T-helper 9 cell (primary cell): Measurements from ENCODE around the gene IFI35.
A peak's percentile ranks its signal among the peaks of the same experiment; 100 is the strongest.
"Not testable (repeated sequence)": the region's sequence is repeated elsewhere in the genome, so short reads cannot be mapped to it uniquely, and the experiment has no call there.

Experiments
- DNase-seq: peaks from one replicate; pipeline ENCODE4 v3.0.0-alpha.2; 2020
- total RNA-seq, 2 donors: gene quantifications; one replicate each; lab custom pipeline; 2026; lab: John Stamatoyannopoulos, UW

Gene IFI35
- 13.8 to 25.1 reads per million in 2 donors for total RNA-seq

DNA sequence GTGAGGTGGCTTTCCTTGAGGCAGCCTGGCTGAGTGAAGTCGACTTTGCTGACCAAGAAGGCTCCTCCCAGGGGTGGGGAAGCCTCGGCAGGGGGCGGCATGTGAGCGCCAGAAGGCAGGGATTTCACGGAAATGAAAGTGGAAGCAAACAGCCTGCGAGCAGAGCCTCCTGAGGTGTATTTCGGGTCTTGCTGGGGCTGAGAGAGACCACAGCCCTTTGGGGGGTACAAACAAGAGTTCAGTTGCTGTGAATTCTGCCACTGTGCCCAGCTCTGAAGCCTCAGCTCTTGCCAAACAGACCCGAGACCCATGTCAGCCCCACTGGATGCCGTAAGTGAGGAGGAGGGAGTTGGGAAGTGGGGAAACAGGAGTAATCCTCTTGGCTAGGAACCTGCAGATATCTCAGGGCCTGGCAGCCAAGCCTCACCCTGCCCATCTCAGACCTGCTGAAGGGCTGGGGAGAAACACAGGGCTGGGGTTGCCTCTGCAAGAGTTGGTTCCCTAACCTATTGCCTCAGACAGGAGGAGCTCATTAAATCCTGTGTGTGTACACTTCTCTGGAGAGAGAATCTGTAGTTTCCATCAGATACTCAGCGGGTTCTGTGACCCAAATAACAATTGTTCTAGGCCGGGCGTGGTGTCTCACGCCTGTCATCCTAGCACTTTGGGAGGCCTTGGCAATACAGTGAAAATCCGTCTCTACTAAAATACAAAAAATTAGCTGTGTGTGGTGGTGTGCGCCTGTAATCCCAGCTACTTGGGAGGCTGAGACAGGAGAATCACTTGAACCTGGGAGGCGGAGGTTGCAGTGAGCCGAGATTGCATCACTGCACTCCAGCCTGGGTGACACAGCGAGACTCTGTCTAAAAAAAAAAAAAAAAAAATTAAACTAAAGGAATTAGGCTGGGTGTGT lies at the start of gene IFI35:
TSS of gene IFI35 (plus strand) at position 146 of the 913 bp plus-strand sequence. CDS start at position 310, 164 bp downstream.
- DNase-seq: peak; percentile 68

DNA sequence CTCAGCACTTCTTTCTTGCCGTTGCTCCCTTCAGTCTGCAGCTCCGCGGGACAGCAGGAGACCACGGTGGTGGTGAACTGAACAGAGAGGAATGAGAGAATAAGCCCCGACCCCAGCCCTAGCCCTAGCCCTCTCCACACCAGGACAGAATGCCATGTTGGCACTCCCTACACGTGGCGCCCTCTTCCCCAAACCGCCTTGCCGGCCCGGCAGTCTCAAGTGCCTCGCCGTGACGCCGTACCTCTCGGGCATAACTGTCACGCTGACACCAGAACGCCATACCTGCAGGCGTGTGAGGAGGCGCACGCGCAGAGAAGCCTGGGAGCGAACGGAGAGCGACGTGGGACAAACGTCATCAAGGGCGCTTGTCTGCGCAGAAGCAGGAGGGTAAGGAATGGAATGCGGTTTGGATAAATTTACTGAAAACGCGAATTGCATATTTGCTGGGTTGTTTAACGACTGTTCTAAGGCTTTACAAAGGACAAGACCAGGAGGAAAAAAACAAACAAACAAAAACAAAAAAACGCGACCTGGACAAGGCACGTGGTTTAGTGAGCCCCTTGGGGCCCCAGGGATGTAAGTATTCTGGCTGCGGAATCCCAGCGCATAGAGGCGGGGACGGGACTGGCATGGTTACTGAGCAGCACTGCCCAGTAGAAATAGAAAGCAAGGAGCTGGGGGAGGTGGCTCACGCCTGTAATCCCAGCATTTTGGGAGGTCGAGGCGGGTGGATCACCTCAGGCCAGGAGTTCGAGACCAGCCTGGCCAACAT lies 42.2 kb upstream of the IFI35 start, which contains the start of gene AARSD1:
TSS of gene AARSD1 (minus strand) at position 294 of the 772 bp plus-strand sequence. CDS start at position 280, 14 bp downstream.
- DNase-seq: peak; percentile 82

DNA sequence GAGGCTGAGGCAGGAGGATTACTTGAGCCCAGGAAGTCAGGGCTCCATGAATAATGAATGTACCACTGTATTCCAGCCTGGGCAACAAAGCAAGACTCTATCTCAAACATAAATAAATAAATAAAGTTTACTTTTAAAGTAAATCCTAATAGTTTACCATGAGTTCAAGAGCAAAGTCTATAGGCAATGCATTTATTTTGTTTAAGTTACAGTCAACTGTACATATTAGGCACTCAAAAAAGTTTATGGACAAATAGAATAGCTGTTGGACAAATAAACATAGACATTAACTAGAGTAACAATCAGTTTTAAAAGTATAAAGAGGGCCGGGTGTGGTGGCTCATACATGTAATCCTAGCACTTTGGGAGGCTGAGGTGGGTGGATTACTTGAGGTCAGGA lies 38.7 kb upstream of the IFI35 start:
- DNase-seq: no peak

DNA sequence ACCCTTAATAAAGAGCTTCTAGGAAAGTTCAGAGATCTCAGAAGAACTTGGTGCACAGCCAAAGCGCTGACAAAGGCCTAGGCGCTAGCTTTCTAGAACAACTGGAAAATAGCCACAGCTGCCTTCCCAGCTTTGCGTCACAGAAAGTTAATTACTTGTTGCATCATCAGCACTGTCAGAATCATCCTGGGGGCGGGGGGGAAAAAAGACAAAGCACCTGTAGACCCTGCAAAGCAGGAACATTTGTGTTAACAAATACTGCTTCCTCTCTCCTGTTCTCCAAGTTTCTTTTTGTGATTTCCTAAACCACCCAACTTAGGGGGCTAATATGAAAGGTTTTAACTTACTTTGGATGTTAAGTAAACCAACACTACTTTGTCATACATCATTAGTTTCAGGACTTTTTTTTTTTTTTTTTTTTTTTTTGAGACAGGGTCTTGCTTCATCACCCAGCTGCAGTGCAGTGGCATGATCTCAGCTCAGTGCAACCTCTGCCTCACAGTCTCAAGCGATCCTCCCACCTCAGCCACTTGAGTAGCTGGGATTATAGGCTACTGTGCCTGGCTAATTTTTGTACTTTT lies 37.5 kb upstream of the IFI35 start:
- no peak for DNase-seq

DNA sequence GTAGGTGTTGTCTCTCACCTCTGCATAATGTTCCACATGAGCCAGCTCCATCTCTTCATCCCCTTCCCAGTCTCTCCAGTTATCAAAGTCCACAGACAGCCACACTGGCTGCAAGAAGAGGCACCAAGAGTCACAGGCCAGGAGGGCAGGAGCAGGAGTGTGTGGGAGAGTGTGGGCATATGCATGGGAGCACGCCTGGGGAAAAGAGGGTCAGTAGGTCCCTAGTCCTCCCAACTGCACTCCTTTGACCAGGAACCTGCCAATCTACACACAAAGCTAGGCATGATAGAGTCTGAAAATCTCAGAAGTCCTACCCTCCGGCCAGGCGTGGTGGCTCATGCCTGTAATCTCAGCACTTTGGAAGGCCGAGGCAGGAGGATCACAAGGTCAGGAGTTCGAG lies 35.0 kb upstream of the IFI35 start:
- DNase-seq: no peak

DNA sequence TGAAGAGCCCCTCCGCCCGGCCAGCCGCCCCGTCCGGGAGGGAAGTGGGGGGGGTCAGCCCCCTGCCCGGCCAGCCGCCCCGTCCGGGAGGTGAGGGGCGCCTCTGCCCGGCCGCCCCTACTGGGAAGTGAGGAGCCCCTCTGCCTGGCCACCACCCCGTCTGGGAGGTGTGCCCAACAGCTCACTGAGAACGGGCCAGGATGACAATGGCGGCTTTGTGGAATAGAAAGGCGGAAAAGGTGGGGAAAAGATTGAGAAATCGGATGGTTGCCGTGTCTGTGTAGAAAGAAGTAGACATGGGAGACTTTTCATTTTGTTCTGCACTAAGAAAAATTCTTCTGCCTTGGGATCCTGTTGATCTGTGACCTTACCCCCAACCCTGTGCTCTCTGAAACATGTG lies 33.3 kb upstream of the IFI35 start:
- DNase-seq: not testable (repeated sequence)

DNA sequence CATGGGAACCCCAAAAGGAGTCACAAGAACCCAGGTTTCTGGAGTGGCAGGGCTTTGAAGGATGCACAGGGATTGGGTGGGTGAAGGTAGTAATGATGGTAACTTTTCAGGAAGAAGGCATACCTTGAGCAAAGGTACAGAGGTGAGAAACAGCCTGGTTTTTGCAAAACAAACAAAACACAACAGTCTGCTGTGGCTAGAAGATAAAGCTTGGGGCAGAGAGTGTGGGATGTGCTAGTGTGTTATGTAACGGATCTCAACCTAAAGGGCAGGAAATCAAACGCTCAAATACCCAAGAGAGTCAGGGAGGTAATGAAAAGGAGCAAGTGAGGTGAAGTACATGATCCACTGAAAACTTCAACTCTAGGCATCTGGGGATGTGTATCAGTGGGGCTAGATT lies 31.3 kb upstream of the IFI35 start:
- no peak for DNase-seq

DNA sequence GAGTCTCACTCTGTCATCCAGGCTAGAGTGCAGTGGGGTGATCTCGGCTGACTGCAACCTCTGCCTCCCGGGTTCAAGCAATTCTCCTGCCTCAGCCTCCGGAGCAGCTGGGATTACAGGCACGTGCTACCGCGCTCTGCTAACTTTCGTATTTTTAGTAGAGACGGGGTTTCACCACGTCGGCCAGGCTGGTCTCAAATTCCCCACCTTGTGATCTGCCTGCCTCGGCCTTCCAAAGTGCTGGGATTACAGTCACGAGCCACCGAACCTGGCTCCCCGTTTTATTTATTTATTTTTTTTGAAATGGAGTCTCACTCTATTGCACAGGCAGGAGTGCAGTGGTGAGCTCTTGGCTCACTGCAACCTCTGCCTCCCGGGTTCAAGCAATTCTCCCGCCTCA lies 30.9 kb upstream of the IFI35 start:
- not testable (repeated sequence) for DNase-seq

DNA sequence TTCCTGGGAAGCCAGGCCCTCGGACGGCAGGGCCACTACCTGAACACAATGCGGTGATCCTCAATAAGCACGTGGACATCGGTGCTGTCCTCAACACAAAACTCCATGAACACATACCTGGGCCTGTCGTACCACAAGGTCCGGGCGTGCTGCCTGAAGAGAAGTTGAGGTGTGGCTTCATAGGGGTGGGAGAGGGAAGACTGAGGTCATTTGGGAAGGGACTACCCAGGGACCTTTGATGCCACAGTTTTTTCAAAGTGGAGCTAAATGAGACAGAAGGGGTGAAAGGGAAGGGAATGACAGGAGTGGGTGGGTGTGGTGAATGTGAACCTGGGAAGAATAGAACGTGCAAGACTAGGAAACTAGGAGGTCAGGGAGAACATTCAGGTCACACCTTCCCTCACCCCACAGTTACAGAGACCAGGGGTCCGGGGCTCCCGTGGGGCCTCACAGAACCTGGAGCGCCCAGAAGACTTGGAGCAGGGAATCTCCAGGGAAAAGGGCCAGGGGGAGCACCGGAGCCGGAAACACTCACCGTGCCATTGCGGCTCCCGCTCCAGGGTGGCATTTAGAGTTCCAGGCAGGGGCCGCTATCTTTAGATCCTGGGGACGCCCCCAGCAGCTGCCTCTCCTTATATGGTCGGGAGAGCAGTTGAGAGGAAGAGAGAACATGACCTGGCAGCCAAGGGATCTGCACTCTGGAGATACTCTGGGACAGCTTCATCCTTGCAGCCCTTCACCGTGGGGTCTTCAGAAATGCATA lies 26.9 kb upstream of the IFI35 start, which contains the start of gene PTGES3L:
TSS of gene PTGES3L (minus strand) at position 570 of the 763 bp plus-strand sequence. CDS start at position 543, 27 bp downstream.
- DNase-seq: no peak

DNA sequence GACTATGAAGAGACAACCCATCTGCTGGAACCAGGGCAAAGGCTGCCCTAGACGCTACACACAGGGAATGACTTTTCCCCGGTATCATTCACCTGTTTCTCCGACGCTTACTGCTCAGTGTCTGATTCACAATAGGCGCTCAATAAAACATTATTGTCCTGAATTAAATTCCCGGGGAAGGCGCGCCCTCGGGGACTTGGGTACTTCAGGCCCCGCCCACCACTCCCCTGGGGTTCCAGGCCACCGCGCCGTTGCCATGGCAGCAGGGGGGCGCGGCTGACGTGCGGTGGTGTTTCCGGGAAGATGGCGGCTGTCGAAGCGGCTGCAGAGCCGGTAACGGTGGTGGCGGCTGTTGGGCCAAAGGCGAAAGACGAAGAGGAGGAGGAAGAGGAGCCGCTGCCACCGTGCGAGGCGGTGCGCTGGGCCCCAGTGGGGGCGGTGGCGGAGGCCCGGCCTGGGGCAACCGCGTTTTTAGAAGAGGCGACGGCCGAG lies 26.3 kb upstream of the IFI35 start, which contains the start of gene RUNDC1:
TSS of gene RUNDC1 (plus strand) at position 292 of the 492 bp plus-strand sequence. CDS start at position 304, 12 bp downstream.
- DNase-seq: peak; percentile 90

DNA sequence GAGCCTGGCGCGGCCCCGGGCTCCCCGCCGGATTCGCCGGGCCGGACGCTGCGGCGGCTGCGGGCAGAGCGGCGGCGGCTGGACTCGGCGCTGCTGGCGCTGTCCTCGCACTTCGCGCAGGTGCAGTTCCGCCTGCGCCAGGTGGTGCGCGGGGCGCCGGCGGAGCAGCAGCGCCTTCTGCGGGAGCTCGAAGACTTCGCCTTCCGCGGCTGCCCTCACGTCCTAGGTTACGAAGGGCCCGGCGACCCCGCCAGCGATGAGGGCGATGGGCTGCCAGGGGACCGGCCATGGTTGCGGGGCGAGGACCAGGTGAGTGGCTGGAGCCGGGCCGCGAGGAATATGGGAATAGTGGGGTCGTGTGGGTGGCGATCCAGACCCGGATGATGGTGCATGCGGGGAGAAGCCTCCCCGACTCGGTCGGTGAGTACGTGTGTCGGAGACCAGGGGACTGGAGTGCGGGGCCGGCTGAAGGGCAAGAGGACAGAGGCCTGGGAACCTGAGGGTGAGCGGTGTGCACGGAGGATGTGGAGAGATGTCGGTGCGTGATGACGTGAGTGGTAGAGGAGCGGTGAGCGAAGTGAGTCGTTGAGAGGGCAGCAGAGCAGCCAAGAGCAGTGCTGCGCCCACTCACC lies 25.7 kb upstream of the IFI35 start:
- peak; percentile 37 for DNase-seq

DNA sequence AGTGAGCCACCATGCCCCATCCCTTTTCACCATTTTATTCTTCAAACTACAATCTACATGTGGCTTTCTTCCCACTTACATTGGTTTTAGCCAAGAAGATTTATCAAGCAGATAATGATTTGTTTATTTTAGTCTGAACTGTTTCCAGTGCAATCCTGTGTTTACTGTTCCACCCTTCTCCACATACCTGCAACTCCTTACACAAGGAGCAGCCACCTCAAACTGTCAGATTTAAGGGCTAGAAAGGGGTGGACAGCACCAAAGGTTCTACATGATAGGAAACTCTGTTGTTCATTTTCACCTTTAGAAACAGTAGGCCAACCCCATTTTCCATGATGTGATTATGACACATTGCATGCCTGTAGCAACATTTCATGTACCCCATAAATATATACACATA lies 24.3 kb upstream of the IFI35 start:
- DNase-seq: no peak

DNA sequence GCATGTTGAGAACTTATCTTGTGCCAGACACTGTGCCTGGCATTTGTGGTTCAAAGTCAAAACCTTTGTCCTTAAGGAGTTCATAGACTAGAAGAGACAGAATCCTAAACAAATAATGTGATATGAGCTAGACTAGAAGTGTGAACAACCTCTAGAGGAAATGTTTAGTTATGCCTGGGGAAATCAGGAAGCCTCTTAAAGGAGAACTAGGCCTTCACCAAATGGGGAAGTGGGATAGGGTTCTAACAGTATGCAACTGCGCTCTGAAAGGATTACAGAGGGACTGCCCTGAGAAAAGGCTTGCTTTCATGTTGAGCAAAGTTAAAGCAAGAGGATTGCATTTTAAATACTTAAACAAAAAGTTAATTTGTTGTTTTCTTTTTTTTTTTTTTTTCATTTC lies 21.4 kb upstream of the IFI35 start:
- no peak for DNase-seq

DNA sequence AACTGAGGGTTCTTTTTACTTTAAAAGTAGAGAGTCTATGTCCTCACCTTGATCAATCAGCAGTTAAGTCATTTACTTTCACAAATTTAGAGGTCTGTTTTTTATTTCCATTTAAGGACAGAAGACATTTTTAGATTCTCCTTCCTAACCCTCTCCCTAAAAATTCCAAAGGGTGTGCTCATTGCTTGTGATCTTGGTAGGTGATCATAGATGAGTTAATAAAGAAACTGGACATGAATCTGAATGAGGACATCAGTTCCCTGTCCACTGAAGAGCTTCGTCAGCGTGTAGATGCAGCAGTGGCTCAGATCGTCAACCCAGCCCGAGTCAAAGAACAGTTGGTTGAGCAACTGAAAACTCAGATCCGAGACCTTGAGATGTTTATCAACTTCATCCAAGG lies 17.4 kb upstream of the IFI35 start:
- DNase-seq: no peak

DNA sequence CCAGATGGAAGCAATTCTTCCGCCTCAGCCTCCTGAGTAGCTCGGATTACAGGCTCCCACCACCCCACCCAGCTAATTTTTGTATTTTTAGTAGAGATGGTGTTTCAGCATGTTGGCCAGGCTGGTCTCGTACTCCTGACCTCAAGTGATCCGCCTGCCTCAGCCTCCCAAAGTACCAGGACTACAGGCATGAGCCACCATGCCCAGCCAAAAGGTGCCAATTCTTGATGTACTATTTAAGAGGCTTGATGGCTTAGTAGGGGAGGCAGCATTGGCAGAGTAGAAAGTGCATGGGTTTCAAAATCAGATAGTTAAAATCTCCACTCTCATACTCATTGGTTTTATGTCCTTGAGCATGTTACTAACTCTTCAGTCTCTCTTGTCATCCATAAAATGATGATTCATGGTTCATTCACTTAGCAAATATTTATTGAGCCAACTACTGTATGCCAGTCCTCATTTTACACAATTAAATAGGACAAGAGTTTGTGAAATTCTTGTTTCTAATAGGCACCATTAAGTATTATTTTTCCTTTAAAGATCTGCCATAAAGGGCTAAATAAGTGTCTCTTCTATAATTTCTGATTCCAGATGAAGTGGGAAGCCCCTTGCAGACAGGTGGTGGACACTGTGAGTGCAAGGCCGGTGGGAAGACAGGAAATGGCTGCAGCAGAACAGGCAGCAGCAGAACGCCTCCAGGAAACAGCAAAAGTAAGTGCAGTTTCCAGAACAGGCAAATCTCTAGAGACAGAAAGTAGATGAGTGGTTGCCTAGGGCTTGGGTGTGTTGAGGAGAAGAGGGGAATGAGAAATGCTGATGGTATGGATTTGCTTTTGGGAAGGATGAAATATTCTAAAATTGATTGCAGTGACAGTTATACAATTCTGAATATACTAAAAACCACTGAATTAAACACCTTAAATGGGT lies 16.6 kb upstream of the IFI35 start:
- no peak for DNase-seq

DNA sequence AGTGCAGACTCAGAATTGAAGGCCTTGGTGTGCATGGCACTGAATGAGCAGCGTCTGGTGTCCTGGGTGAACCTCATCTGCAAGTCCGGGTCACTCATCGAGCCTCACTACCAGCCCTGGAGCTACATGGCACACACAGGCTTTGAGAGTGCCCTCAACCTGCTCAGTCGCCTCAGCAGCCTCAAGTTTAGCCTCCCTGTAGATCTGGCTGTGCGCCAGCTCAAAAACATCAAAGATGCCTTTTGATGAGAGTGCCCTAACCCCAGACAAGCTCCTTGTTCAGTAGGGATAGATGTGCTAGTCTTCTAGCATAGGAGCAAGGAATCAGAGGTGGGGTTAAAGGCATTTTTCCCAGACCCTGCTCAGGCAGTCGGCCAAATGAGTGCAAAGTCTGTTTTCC lies 15.1 kb upstream of the IFI35 start:
- DNase-seq: no peak

DNA sequence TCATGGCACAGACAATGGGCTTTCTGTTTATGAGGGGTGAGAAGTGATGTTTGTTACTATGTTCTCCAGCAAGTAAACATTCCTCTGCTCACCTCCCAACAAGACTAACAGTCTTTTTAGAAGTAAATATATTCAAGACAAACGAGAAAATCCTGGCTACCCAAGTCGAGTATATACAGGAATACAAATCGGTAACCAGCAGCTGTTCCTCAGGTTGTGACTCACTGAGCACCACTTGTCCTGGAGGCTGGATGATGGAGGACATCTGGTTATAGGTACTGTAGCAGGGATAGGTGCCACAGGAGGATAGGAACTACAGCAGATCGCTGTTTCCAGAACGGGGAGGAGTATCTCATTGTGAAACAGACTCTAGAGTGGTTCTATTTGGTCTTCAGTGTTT lies 13.7 kb upstream of the IFI35 start:
- DNase-seq: no peak

DNA sequence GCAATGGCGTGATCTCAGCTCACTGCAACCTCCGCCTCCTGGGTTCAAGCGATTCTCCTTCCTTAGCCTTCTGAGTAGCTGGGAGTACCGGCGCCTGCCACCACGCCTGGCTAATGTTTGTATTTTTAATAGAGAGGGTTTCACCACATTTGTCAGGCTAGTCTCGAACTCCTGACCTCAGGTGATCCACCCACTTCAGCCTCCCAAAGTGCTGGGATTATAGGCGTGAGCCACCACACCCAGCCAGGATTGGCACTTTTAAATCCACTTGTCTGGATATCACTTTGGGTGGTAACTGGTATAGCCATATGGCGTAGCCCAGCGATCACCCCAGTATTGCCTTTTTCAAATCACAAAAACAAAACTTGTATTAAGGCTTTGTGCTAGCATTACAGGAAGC lies 12.7 kb upstream of the IFI35 start:
- not testable (repeated sequence) for DNase-seq

DNA sequence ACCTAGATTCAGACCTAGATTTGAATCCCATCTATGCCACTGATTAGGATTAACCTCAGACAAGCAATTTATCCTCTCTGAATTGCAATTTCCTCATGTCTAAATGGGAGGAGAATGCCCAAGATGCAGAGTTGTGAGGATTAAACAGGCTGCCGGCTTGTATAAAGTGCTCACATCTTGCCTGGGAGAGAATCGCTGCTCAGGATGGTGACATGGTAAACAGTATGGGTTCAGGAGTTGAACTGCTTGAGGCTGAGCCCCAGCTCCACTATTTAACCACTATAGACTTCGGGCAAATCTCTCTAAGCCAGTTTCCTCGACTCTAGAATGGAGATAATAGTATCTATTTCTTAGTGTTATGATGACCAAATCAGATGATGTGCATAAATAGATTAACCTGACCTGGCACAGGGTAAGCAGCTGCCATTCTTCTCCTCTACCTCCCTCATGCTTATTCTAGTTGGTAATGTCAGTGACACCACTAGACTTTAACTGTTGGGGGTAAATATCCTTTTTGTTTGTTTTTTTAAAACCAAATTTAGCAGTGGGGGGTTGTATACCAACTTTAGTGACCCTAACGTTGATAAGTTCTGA lies 9.1 kb upstream of the IFI35 start:
- DNase-seq: no peak
